Activated gamma-delta T cell (primary cell): ENCODE measurements around the gene KPRP.

ENCODE experiments used
- DNase-seq: peaks from one replicate; lab custom pipeline; 2025; lab: John Stamatoyannopoulos, UW
- total RNA-seq, 2 donors: gene quantifications; one replicate each; lab custom pipeline; 2026; lab: John Stamatoyannopoulos, UW

KPRP gene, protein sequence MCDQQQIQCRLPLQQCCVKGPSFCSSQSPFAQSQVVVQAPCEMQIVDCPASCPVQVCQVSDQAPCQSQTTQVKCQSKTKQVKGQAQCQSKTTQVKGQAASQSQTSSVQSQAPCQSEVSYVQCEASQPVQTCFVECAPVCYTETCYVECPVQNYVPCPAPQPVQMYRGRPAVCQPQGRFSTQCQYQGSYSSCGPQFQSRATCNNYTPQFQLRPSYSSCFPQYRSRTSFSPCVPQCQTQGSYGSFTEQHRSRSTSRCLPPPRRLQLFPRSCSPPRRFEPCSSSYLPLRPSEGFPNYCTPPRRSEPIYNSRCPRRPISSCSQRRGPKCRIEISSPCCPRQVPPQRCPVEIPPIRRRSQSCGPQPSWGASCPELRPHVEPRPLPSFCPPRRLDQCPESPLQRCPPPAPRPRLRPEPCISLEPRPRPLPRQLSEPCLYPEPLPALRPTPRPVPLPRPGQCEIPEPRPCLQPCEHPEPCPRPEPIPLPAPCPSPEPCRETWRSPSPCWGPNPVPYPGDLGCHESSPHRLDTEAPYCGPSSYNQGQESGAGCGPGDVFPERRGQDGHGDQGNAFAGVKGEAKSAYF
- total RNA-seq, result 0 reads per million in 2 donors

- no peak for DNase-seq
Observed at GRCh38 chr1:152757747-152758146, at the start of gene KPRP. KPRP (plus strand) TSS chr1:152758025; CDS start chr1:152759589, 1,564 bp downstream.

DNA sequence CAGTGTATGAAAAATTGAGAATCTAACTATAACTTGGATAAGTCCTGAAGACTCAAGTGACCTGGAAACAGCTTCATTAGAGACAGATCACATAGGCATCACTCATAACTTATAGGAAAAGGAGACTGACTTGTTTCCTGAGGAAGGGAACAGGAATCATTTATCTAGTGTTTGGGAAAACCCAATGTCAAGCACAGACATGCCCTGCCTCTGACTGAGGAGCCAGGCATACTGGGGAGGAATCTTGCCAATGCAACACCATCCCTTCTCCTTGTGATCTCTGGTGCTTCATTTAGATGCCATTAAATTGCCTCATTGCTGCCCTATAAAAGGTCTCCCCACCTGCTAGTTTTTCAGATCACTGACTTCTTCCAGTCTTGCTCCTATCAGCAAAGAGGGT lies 39.6 kb upstream of the KPRP start:
- no peak for DNase-seq

- no peak for DNase-seq
Observed at GRCh38 chr1:152725261-152725660, 32.6 kb upstream of the KPRP start.

GRCh38 chr1:152728986-152729385 lies 28.8 kb upstream of the KPRP start:
- no peak for DNase-seq

DNA sequence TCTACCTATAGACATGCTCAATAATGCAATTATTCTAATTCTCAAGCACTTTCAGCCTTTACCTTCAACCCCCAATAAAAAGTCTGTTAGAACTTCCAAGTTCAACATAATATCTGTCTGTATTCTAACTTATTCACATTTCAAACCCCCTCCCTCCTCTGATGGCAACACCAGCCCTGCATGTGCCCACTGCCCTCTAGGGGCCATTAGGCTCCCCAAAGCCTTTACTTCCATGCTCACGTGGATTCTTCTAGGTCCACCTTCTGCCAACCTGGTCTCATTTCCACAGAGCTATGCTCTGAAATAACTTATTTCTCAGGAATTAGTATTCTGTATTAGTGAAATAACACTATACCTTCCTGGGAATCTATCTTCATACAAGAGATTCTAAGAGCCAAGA lies 22.2 kb upstream of the KPRP start:
- no peak for DNase-seq

DNA sequence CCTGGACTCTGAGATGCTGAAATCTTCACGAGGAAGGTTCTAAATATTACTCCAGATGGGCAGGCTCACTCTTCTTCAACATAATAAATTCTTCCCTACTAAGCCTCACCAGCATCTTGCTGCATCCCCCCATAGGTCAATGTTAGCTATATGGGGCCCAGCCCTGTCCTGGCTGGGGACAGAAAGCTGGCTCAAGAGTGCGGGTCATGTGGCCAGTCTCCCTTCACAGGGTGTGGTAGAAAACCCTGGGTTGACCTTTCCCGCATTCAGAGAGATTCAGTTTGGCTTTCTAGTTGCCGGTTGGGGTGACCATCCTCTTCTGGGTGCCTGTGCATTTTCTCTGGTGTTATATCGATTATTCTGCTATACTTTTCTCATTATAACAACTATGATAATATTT lies 19.8 kb upstream of the KPRP start:
- DNase-seq, result no peak

DNA sequence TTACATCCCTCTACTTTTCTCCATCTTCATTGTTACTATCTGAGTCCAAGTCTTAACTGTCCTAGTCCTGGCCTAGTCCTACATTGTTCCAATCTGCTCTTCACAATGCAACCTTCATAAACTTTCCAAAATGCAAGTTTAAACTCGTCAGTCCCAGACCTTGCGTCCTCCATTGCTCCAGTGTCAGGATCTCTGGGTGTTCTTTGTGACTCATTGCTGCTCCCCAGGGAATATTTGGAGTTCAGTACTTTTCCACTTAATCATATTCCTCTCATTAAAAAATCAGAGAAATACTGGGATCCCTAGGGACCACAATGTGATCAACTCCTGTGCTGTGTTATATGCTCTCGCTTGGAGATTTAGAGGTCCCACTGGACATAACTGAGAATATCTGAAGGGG lies 18.0 kb upstream of the KPRP start:
- no peak for DNase-seq

- no peak for DNase-seq
Observed at GRCh38 chr1:152741656-152742055, 16.2 kb upstream of the KPRP start.

DNA sequence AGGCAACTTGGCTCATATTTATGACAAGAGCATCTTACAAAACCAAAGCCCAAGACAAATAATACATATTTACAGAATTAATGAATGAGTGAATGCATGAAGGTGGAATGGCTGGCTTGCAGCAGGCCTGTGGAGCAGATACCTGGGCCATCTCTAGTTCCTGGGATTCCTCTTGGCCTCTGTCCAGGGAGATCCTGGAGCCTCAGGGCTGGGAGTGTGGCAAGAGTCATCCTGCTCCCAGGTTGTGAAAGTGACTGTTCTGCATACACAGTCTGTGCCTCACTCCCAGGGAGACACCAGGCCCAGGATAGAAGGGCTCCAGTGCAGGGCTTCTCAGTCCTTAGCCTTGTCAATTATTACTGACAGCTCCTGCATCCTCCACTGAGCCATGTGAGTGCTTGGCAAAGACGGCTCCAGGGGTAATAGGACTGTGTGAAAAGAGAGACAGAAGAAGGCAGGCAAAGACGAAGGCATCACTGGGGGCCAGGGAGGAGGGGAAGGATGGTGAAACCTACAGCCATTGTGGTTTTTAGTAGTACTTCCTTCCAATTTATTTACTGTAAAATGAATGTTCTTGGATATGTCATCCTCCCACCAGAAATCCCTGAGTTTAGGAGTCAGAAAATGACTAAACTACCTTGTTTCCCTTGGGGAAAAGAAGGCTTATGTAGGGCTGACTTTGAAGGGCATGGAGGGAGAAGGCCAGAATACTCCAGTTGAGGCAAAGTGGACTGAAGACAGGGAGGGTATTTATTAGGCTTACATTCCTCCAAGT lies 14.3 kb upstream of the KPRP start:
- no peak for DNase-seq

DNA sequence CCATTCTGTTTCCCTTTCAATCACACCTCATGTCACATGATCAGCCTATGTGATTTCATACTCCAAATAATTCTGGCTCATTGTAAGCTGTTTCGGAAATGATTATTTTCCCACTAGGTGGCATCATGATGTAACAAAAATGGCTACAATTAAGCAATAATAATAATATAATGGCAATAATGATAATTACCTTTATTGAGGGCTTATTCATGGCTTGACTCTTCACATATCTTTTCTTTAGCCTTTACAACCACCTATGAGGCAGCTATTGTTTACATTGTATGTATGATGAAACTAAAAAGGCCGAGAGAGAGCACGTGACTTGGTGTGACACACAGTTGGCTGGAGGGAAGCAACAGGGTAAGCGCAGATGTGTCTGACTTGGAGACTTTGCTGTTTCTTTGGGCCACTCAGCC lies 12.5 kb upstream of the KPRP start:
- no peak for DNase-seq

- no peak for DNase-seq
Observed at GRCh38 chr1:152745765-152746444, 11.9 kb upstream of the KPRP start.

GRCh38 chr1:152747831-152748230 lies 10.0 kb upstream of the KPRP start:
- DNase-seq, result no peak

DNA sequence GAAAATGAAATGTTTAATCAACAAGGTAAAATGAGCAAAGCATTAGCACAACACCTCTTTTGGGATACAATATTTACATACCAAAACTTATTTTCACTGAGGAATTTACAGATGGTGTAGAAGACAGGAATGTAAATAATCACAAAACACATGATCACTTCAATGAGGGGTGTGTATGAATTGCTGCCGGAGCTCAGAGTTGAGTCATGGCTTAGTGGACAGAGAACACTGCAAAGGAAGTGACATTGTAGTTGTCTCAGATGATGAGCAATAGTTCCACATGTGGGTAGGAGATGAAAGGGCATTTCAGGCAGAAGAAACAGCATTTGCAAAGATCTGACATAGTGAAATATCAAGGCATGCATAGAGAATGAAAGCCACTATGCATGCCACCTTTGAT lies 5.6 kb upstream of the KPRP start:
- DNase-seq, result no peak

DNA sequence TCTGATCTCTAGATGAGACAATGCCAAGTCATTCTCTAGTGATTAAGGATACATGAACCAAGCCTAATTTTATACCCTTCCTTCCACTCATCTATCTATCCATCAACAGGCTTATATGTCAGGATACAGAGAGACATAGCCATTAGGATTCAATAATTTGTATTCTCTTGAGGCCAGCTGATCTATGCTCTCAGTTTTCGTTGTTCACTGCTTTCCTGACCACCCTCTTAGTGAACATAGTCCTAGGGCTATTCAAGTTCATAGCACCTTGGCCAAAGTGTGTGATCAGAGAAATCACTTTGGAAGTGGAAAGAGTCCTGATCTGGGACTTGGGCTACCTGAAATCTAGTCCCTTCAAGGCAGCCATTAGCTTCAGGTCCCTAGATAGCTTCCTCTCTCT lies 4.2 kb upstream of the KPRP start:
- DNase-seq, result no peak

GRCh38 chr1:152756872-152757271 lies 953 bp upstream of the KPRP start:
- DNase-seq, result no peak

DNA sequence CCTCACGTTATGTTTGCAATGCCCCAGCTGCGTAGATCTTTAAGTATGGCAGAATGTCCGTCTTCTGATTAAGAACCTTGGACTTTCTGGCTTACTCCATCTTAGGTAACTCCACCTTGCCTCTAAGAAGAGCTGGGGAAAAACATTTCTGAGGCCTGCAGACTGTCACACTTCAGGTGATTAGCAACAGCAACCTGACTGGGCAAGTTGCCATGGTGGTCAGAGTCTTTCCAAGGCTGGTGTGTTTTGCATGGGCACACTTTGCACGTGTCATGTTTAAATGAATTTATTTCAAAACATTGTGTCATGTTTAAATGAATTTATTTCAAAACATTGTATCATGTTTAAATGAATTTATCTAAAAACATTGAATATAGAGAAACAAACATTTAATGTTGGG lies 811 bp downstream of the KPRP start:
- DNase-seq, result no peak

GRCh38 chr1:152759453-152760173 lies 1.8 kb downstream of the KPRP start:
- DNase-seq, result no peak

DNA sequence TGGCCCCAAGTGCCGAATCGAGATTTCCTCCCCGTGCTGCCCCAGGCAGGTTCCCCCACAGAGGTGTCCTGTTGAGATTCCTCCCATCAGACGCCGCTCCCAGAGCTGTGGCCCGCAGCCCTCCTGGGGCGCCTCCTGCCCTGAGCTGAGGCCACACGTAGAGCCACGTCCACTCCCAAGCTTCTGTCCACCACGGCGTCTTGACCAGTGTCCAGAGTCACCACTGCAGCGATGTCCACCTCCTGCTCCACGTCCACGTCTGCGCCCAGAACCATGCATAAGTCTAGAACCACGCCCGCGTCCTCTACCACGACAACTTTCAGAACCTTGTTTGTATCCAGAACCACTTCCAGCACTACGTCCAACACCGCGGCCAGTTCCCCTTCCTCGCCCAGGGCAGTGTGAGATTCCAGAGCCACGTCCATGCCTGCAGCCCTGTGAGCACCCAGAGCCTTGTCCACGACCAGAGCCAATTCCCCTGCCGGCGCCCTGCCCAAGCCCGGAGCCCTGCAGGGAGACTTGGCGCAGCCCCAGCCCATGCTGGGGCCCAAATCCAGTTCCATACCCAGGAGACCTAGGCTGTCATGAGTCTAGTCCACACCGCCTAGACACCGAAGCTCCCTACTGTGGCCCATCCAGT lies 2.8 kb downstream of the KPRP start:
- DNase-seq, result no peak

DNA sequence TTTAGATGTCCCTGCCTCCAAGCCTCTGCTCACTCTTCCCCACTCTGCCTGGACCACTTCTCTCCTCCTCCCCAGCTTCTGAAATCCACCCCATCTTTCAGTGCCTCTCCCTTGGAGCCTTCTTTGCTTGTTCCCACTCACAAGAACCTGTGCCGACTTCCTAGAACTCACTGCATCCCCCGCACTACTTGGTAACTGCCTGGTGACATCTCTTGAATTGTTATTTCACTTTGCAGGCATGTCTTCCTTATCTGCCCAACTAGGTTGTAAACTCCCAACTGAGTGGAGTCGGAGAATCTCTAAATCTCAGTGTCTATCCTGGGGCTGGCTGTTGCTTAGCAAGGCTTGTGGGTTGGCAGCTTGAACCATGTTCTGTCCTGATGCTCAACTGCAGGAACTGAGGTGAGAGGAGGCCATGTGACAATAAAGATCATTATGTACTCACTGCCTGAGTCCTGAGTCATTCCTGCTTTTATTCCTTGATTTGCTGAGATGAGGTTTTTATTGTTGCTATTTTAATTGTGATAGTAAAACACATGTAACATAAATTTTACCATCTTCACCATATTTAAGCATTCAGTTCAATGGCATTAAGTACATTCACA lies 3.9 kb downstream of the KPRP start:
- DNase-seq, result no peak

DNA sequence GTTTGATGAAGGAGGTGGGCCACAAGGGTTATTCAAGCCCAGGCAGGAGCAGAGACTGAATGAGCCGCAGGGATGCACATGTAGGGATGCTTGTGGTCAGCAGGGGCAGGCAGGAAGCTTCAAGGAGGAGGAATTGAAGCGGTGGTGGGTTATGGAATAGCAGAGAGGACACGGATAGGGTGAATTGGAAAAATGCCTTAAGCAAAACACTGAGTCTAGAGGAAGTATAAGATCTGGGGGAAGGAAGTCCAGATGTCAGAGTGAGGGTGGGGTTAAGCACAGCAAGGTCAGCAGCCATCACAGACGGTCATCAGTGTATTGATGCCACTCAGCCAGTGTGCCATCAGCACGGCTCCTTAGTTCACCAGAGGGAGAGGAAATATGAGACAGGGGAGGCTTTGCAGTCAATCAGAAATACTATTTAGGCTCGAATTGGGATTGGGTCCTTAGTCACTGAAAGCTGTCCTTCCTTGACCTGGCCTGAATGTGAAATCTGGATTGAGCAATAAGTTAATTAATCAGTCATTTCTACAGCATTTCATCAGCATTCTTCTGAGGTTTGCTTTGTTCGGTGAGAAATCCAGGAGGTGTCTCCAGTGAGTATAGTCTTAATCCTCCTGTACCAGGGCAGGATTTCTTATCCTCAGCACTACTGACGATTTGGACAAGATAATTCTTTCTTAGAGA lies 11.2 kb downstream of the KPRP start:
- DNase-seq, result no peak
